Measurements from ENCODE around the gene ADAM12. TPM values are rescaled to one million over a fixed set of nuclear protein-coding genes. Genes with fewer than 3 reads are reported as not detected.

Gene ADAM12
- total and polyA plus RNA-seq, 7 donors, result under 0.01 to 0.82 (median 0.46) TPM; not detected in 1

GRCh38 chr10:126072622-126073021, 315.7 kb downstream of the ADAM12 start:
- Histone ChIP-seq H3K4me1 (no peaks in the 10 kb centered on the region), H3K27me3 (no peaks in the 10 kb centered on the region), H3K4me3 (no peak overlapping the region), H3K9me3 (peaks cover 0 to 4% (median 1%) of the 10 kb centered on the region in 4 donors), H3K36me3 (no peaks in the 10 kb centered on the region), H3K27ac (no peak overlapping the region)
- intact Hi-C loops (cut with DNase I), result no loop called here
- TF ChIP-seq, protein P1, sequence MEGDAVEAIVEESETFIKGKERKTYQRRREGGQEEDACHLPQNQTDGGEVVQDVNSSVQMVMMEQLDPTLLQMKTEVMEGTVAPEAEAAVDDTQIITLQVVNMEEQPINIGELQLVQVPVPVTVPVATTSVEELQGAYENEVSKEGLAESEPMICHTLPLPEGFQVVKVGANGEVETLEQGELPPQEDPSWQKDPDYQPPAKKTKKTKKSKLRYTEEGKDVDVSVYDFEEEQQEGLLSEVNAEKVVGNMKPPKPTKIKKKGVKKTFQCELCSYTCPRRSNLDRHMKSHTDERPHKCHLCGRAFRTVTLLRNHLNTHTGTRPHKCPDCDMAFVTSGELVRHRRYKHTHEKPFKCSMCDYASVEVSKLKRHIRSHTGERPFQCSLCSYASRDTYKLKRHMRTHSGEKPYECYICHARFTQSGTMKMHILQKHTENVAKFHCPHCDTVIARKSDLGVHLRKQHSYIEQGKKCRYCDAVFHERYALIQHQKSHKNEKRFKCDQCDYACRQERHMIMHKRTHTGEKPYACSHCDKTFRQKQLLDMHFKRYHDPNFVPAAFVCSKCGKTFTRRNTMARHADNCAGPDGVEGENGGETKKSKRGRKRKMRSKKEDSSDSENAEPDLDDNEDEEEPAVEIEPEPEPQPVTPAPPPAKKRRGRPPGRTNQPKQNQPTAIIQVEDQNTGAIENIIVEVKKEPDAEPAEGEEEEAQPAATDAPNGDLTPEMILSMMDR (IDR thresholded peaks at IDR 0.05), result no peak
- TF ChIP-seq POLR2A (IDR thresholded peaks at IDR 0.05) (no peak), EP300 (IDR thresholded peaks at IDR 0.05) (no peak), POLR2AphosphoS5 (IDR thresholded peaks at IDR 0.05) (no peak)
- WGBS, 2 donors, result 91 to 92% methylated on average over 4 of the region's 4 CpGs
- DNase-seq, result no peak

DNA sequence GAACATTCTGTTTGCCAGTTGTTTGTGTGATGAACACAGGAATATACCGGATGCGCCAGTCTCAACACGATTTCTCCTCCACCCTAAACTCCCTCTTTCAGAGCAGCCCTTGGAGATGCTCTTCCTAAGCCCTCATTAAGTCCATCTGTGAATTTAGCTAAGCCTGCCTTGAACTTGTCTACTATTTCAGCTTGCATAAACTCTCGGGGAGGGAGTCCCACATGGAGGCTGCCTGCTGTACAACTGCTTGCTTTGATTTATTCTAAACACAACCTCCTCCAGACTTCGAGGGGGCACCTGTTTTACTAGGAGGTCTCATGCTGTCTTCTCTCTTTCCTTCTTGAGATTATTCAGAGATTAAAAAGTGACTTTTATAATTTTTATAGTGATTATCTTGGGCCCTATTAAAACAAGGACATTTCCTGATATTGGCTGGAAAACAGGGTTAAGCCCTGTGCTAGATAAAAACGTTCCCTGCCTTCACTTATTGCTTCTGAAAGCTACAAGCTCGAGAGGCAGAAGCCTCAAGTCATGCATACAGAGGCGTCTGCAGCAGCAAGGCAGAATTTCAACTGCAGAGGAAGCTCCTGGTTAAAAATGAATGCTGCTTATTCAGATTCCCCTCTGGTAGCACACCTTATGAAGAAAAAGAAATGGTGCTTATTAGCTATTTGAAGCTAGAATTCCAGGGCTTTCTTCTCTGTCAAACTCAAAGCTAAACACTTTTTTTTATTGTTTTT, 317.6 kb downstream of the ADAM12 start:
- intact Hi-C loops (cut with DNase I), result no loop called here
- no peaks in the 10 kb centered on the region for H3K27me3 ChIP-seq
- no peak overlapping the region for H3K4me3 ChIP-seq
- H3K9me3 ChIP-seq, result no peaks in the 10 kb centered on the region
- TF ChIP-seq POLR2A (IDR thresholded peaks at IDR 0.05) (no peak), POLR2AphosphoS5 (IDR thresholded peaks at IDR 0.05) (no peak), EP300 (IDR thresholded peaks at IDR 0.05) (no peak)
- TF ChIP-seq, protein P1 (IDR thresholded peaks at IDR 0.05), result no peak
- H3K27ac ChIP-seq, result no peak overlapping the region
- H3K36me3 ChIP-seq, result no peaks in the 10 kb centered on the region
- WGBS, 2 donors, result 57 to 72% methylated on average over 8 of the region's 8 CpGs
- no peak for DNase-seq
- H3K4me1 ChIP-seq, result no peaks in the 10 kb centered on the region

DNA sequence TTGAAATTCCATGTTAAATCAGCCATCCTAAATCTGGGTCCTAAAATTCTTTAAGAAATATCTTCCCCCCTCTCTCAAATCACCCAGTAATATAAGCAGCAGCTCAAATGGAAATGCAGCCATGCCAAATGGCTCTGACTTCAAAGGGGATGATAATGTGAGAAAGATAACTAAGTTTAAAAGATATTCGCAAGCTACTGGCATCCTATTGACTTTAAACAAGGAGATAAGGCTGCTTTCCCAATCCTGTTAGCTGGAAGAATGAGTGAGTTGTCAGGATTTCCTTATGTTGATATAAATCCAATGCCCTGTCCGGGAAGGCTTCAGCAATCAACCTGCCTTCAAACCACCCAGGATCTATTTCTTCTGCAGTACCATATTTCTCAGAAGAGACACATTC, 320.0 kb downstream of the ADAM12 start:
- Histone ChIP-seq H3K36me3 (no peaks in the 10 kb centered on the region), H3K27me3 (no peaks in the 10 kb centered on the region), H3K4me3 (no peak overlapping the region), H3K4me1 (peaks cover 0 to 2% (median 0%) of the 10 kb centered on the region in 4 donors), H3K27ac (no peak overlapping the region), H3K9me3 (no peaks in the 10 kb centered on the region)
- intact Hi-C loops (cut with DNase I), result no loop called here
- DNase-seq, result no peak
- TF ChIP-seq POLR2AphosphoS5 (IDR thresholded peaks at IDR 0.05), result no peak
- no peak for TF ChIP-seq EP300 (IDR thresholded peaks at IDR 0.05)
- 58 to 74% methylated on average over 2 of the region's 2 CpGs for WGBS, 2 donors

DNA sequence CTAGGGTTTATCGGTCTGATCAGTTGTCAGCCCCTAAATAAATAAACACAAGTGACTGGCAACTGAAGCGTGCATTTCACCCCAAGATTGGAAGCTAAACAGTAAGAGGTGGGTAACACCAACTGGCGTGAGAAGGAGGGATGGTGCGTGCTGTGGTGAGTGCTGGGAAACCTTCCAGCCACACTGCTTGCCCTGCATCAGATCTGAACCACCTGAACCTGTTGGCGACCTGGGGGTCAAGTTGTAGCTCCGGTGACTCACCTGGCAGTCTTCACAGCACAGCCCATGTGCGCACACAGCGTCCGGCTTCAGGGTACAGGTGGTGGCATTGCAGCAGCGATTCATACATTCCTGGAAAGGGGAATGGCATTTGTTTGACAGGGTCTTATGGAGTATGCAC, 321.8 kb downstream of the ADAM12 start:
- TF ChIP-seq POLR2AphosphoS5 (IDR thresholded peaks at IDR 0.05) (no peak), EP300 (IDR thresholded peaks at IDR 0.05) (no peak), POLR2A (IDR thresholded peaks at IDR 0.05) (no peak)
- TF ChIP-seq, protein P1 (IDR thresholded peaks at IDR 0.05), result no peak
- H3K9me3 ChIP-seq, result no peaks in the 10 kb centered on the region
- H3K27me3 ChIP-seq, result no peaks in the 10 kb centered on the region
- DNase-seq, result no peak
- H3K4me3 ChIP-seq, result no peak overlapping the region
- 77 to 87% methylated on average over 10 of the region's 10 CpGs for WGBS, 2 donors
- no peaks in the 10 kb centered on the region for H3K36me3 ChIP-seq
- H3K4me1 ChIP-seq, result peaks cover 0 to 10% (median 0%) of the 10 kb centered on the region in 4 donors
- intact Hi-C loops (cut with DNase I), result no loop called here
- H3K27ac ChIP-seq, result no peak overlapping the region

DNA sequence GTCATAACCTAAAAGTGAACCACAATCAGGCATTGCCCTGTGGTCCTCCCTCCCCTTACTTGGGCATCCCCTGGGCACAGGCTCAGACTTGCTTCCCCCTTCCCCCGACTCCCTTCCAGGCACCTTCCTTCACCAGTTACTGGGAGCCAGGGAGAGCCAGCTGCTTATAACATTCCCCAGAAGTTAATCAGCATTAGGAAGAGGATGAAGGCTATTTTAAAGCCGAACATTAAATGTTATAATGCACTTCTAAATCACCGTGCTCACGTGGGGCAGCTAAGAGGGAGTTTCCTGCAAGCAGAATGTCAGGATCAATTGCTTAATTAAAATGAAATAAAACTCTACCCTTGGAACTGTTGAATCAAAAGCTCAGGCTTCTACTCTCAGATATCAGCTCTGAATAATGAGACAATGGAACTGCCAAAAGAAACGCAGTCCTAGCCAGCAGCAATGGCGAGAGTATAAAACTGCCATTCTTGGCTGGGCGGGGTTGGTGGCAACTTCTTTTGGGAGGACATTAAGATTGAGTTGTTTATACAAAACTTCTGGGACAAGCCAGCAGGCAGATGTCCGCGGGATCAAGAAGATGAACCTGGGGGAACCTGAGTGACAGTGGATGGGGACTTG, 322.4 kb downstream of the ADAM12 start:
- DNase-seq, result no peak
- intact Hi-C loops (cut with DNase I), result no loop called here
- Histone ChIP-seq H3K9me3 (no peaks in the 10 kb centered on the region), H3K27ac (no peak overlapping the region), H3K4me1 (peaks cover 0 to 10% (median 0%) of the 10 kb centered on the region in 4 donors), H3K4me3 (no peak overlapping the region), H3K36me3 (no peaks in the 10 kb centered on the region), H3K27me3 (no peaks in the 10 kb centered on the region)
- WGBS, 2 donors, result 81 to 85% methylated on average over 9 of the region's 9 CpGs
- TF ChIP-seq POLR2A (IDR thresholded peaks at IDR 0.05) (no peak), POLR2AphosphoS5 (IDR thresholded peaks at IDR 0.05) (no peak), EP300 (IDR thresholded peaks at IDR 0.05) (no peak)
- TF ChIP-seq, protein P1 (IDR thresholded peaks at IDR 0.05), result no peak

All from sigmoid colon (tissue), 7 donors.